NB4 (cell line): Measurements from ENCODE around the gene COL1A2.

Experiments used
- DNase-seq: peaks from one replicate; pipeline ENCODE4 v3.0.0; 2010; ENCODE audit warnings: low read depth
- H3K4me3 ChIP-seq: one replicate; pipeline ENCODE4 v1.5.1; 2011; ENCODE audit warnings: mild to moderate bottlenecking, low read depth, low read length, moderate library complexity
- MYC ChIP-seq: IDR thresholded peaks from 2 replicates; pipeline ENCODE4 v1.6.1; 2011; ENCODE audit warnings: low read depth, low read length
- POLR2A ChIP-seq: IDR thresholded peaks from 2 replicates; pipeline ENCODE4 v1.6.1; 2011; ENCODE audit warnings: mild to moderate bottlenecking; ENCODE audit not compliant: insufficient read length; ENCODE audit errors: extremely low read depth
- TF ChIP-seq, protein P1 (sequence below): IDR thresholded peaks from one replicate; pipeline ENCODE4 v1.5.1; 2012; ENCODE audit warnings: low read depth, low read length
- TF ChIP-seq, protein P2 (sequence below): IDR thresholded peaks from 2 replicates; pipeline ENCODE4 v1.6.1; 2011; ENCODE audit warnings: low read depth, low read length

The COL1A2 gene

DNA sequence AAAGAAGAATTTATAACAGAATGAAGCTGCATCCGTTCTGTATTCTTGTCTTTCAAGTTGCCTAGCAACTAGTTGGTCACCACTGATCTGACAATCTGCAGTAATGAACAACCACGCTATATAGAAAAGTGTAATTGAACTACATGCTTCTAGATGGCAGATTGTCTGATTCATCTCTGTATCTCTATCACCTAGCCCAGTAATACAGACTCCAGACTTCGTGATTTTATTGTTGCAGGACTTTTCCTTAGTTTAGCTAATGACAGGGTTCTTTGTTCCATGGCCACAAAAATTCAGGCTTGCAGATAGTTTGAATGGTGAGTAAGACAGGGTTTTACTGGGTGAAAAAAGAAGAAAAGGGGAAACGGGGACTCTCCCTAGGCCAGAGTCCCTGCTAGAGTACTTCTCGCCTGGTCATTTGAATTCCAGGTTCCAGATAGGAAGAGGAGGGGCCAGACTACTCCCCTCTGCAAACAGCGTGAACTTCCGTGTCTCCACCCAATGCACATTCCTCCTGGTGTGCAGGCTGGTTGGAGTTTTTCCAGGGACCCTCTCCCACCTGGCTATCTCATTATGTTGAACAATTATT, 45.9 kb downstream of the COL1A2 start:
- H3K4me3 ChIP-seq: no peak overlapping the region
- TF ChIP-seq, protein P1, sequence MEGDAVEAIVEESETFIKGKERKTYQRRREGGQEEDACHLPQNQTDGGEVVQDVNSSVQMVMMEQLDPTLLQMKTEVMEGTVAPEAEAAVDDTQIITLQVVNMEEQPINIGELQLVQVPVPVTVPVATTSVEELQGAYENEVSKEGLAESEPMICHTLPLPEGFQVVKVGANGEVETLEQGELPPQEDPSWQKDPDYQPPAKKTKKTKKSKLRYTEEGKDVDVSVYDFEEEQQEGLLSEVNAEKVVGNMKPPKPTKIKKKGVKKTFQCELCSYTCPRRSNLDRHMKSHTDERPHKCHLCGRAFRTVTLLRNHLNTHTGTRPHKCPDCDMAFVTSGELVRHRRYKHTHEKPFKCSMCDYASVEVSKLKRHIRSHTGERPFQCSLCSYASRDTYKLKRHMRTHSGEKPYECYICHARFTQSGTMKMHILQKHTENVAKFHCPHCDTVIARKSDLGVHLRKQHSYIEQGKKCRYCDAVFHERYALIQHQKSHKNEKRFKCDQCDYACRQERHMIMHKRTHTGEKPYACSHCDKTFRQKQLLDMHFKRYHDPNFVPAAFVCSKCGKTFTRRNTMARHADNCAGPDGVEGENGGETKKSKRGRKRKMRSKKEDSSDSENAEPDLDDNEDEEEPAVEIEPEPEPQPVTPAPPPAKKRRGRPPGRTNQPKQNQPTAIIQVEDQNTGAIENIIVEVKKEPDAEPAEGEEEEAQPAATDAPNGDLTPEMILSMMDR: no peak
- no peak for TF ChIP-seq POLR2A
- no peak for TF ChIP-seq MYC
- TF ChIP-seq, protein P2, sequence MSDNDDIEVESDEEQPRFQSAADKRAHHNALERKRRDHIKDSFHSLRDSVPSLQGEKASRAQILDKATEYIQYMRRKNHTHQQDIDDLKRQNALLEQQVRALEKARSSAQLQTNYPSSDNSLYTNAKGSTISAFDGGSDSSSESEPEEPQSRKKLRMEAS: no peak
- DNase-seq: no peak

DNA sequence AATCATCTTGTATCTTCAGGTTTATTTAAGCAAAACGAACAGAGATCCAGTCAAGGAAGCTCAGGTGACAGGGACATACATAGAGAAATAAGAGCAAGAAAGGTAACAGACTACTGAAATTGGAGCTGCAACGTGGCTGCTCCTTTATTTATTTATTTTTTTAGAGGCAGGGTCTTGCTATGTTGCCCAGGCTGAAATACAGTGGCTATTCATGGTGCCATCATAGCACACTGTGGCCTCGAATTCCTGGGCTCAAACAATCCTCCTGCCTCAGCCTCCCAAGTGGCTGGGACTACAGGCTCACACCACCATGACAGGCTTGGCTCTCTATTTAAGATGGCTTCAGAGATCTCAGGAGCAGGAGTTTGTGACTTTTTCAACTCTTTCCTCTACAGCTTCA, 46.4 kb downstream of the COL1A2 start:
- TF ChIP-seq MYC: no peak
- TF ChIP-seq, protein P2: no peak
- no peak for TF ChIP-seq POLR2A
- TF ChIP-seq, protein P1: no peak
- no peak overlapping the region for H3K4me3 ChIP-seq
- DNase-seq: no peak

DNA sequence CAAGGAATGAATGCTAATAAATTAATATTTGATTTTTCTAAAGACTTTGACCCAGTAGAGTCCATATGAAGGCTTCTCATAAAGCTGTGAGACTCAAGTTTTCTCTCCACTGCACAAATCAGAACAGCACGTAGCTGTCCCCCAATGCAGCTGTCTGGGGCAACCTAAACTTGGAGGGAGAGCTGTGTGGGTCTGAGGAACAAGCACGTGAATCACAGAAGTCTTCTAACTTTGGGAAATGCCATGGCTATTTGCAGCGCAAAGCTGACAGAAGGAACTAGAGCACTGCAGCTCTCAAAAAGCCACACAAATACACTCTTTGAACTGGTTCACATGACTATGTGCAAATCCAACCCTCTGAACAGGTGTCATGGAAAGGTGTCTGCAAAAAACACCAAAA, 47.9 kb downstream of the COL1A2 start:
- no peak overlapping the region for H3K4me3 ChIP-seq
- TF ChIP-seq MYC: no peak
- TF ChIP-seq, protein P2: no peak
- TF ChIP-seq, protein P1: no peak
- TF ChIP-seq POLR2A: no peak
- DNase-seq: no peak

DNA sequence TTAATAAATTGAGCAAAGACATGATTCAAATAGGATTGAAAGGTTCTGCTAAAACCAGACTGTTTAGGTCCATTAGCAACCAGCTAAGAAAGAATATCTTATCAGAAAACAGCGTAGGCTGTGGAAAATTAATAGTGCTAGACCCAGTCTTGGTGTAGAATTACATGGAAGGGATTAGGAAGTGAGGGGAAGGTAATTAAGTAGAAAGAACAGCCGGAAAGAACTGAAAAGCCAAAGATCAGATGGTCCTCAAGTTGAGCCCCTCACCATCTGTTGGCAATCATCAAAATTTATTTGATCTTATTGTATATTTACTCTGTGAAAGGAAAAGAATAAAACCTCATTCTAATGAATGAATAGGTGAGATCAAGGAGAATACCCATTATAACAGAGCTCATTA, 50.1 kb downstream of the COL1A2 start:
- DNase-seq: no peak
- TF ChIP-seq MYC: no peak
- TF ChIP-seq POLR2A: no peak
- TF ChIP-seq, protein P2: no peak
- TF ChIP-seq, protein P1: no peak
- H3K4me3 ChIP-seq: no peak overlapping the region

GRCh38 chr7:94445696-94446194, 51.0 kb downstream of the COL1A2 start:
- no peak for TF ChIP-seq MYC
- TF ChIP-seq, protein P1: no peak
- TF ChIP-seq, protein P2: no peak
- no peak for TF ChIP-seq POLR2A
- DNase-seq: no peak
- H3K4me3 ChIP-seq: no peak overlapping the region

DNA sequence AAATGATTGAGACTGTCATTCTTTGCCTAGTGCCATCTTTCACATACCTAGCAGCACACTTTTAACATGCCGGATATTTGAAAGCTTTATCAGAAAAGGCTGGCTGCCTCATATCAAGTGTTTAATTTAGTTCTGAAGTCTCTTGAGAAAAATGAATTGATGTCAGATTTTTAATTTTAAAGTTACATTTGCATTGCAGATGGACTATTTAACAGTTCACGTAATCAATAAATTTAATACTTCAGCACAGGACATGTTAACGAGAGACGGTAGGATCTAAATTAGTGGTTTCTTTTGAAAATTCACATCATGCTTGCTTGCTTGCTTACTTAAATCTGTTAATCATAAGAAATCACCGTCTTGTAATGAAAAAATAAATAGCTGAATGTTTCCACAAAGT, 51.6 kb downstream of the COL1A2 start:
- H3K4me3 ChIP-seq: no peak overlapping the region
- TF ChIP-seq MYC: no peak
- TF ChIP-seq POLR2A: no peak
- TF ChIP-seq, protein P2: no peak
- TF ChIP-seq, protein P1: no peak
- no peak for DNase-seq
